HG02981 (cell line): Measurements from ENCODE around the gene MYO9B.
"Not testable (repeated sequence)": the region's sequence is repeated elsewhere in the genome, so short reads cannot be mapped to it uniquely, and the experiment has no call there.

ENCODE experiments used
- ATAC-seq: cut with Tn5 transposase; IDR thresholded peaks from one replicate; pipeline ENCODE4 v1.9.1; 2021; ENCODE audit warnings: mild to moderate bottlenecking, moderate library complexity; ENCODE audit not compliant: unreplicated experiment

MYO9B gene

DNA sequence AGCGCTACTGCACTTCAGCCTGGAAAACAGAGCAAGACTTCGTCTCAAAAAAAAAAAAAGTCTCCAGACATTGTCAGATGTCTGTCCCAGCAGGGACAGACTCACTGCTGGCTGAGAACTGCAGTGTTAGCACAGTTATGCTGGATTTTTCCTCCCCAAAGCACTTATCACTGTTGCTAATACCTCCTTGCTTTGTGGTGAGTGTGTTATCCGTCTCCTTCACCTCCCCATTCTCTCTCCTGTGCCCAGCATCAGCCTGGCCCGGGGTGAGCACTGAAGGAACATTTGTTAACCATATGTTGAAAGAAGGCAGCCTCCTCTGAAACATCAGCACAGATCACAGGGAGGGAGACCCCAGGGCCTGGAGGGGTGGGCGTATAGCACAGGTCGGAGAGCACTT, 11.3 kb downstream of the MYO9B start:
- no peak for ATAC-seq

DNA sequence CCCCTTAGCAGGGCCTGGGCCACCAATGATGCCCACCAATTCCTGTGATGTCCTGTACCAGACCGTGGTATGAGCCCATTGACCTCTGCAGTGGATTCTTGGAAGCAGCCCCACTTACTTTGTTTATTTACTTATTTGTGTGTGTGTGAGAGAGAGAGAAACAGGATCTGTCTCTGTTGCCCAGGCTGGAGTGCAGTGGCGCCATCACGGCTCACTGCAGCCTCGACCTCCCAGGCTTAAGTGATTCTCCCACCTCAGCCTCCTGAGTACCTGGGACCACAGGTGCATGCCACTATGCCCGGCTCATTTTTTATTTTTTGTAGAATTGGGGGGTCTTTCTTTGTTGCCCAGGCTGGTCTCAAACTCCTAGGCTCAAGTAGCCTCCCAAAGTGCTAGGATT, 13.0 kb downstream of the MYO9B start:
- no peak for ATAC-seq

DNA sequence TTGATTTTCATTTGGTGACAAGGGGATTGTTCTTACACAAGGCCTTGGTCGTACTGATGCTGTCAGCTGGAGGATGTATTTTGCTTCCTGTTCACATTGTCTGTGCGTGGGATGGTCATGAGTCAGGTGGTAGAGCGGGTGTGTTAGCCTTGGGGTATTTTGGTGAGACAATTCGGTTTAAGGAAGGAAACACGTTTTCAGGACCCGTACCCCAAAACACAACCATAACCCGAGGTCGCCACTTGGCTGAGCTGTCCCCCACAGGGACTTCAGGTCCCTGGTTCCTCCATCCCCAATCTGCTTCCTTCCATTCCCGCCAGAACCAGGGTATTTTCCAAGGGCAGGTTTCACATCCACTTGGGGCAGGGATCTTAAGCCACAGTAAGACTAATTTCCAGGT, 15.0 kb downstream of the MYO9B start:
- no peak for ATAC-seq

DNA sequence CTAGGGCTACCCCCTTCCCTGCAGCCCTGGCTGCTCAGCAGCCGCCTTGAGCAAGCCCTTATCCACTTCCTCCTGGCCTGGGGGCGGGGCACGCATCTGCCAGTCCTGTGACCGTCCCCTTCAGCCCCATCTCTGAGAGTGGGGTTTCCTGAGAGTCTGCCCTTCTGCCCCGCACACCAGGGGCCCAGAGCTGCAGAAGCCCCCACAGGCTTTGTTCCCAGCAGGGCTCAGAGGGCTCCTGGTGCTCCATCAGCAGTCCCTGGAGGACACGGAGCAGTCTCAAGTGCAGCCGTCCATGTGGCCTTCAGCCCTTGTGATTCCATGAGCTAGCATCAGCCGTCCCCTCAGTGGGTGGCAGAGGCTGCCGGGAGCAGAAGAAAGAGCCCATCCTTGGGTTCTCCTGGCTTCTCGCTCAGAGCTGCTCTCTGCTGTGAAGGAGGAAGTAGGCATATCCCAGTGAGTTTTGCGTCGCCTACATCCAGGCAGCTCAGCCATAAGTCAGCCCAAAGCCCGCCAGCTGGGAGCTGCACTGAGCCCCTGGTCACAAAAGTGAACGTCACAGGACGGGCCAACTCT, 16.3 kb downstream of the MYO9B start:
- ATAC-seq = no peak

DNA sequence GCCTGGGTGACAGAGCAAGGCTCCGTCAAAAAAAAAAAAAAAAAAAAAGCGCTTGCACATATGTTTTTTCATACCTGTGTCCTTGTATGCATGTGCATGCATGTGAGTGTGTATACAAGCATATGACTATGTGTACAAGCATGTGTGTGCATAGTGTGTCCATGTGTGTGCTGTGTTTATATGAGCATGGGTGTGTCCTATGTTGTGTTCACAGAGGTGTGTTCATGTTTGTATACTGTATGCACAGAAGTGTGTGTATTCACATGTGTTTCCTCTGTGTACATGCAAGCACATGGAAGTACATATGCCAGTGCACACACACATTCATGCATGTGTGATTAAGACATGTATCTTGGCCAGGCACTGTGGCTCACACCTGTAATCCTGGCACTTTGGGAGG, 17.1 kb downstream of the MYO9B start:
- no peak for ATAC-seq

DNA sequence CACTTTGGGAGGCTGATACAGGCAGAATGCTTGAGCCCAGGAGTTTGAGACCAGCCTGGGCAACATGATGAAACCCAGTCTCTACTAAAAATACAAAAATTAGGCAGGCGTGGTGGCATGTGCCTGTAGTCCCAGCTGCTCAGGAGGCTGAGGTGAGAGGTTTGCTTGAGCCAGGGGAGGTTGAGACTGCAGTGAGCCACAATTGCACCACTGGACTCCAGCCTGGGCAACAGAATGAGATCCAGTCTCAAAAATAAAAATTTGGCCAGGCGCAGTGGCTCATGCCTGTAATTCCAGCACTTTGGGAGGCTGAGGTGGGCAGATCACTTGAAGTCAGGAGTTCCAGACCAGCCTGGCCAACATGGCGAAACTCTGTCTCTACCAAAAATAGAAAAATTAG, 19.1 kb downstream of the MYO9B start:
- ATAC-seq = not testable (repeated sequence)

DNA sequence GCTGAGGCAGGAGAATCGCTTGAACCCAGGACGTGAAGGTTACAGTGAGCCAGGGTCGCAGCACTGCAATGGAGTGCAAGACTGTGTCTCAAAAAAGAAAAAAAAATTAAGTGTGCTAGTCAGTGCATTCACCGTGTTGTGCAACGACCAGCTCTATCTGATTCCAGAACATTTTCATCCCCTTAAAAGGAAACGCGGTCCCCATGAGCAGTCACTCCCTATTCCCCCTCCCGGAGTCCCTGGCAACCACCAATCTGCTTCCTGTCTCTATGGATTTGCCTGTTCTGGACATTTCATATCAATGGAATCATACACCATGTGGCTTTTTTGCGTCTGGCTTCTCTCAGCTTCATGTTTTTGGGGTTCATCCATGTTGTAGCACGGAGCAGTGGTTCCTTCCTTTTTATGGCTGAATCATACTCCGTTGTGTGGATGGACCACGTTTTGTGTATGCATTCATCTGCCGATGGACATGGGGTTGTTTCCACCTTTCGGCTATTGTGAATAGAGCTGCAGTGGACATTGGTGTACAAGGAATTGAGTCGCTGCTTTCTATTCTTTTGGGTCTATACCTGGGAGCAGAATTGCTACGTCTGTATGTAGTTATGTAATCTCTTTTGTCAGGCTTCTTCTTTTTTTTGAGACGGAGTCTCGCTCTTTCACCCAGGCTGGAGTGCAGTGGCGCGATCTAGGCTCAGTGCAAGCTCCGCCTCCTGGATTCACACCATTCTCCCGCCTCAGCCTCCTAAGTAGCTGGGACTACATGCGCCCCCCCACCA, 19.8 kb downstream of the MYO9B start:
- no peak for ATAC-seq

DNA sequence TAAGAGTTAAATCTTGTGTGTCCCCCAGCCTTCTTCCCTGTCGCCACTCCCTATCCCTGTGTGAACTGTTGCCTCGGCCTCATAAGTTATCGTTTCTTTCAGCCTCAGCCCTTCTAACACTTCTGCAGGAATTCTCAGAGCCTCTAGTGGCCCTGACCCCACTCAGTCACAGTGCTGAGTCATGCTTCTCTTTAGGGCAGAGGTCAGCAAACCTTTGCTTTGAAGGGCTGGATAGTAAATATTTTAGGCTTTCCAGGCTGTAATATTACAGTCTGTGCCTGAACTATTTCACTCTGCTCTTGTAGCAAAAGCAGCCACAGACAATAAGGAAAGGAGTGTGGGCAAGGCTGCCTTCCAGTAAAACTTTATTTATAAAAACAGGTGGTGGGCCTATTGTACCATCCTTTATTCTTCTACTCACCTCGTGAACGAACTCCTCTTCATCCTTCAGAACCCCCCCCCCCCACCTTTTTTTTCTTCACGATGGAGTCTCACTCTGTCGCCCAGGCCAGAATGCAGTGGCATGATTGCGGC, 22.1 kb downstream of the MYO9B start:
- no peak for ATAC-seq

DNA sequence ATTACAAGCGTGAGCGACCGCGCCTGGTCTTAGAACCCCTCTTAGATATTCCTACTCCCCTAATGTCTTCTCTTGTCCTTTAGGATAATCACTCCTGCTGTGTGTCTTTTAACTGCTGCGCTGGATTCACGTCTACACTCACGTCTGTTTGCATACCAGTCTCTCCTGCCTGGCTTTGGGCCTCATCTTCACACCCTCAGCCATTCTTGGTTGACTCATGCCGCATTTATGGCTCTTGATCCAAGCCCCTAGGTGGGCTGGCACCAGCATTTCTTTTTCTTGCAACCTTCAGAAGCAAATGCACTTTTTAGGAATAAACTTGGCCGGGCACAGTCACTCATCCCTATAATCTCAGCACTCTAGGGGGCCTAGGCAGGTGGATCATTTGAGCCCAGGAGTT, 22.7 kb downstream of the MYO9B start:
- ATAC-seq = no peak

DNA sequence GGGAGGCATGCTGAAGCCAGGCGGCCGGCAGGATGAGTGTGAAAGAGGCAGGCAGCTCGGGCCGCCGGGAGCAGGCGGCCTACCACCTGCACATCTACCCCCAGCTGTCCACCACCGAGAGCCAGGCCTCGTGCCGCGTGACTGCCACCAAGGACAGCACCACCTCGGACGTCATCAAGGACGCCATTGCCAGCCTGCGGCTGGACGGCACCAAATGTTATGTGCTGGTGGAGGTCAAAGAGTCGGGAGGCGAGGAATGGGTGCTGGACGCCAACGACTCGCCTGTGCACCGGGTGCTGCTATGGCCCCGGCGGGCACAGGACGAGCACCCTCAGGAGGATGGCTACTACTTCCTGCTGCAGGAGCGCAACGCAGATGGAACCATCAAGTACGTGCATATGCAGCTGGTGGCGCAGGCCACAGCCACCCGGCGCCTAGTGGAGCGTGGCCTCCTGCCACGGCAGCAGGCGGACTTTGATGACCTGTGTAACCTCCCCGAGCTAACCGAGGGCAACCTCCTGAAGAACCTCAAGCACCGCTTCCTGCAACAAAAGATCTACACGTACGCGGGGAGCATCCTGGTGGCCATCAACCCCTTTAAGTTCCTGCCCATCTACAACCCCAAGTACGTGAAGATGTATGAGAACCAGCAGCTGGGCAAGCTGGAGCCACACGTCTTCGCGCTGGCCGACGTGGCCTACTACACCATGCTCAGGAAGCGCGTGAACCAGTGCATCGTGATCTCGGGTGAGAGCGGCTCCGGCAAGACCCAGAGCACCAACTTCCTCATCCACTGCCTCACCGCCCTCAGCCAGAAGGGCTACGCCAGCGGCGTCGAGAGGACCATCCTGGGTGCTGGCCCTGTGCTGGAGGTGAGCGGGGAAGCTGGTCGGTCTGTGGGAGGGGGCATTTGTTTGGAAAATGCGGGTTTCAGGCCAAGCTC, 26.4 kb downstream of the MYO9B start:
- no peak for ATAC-seq

DNA sequence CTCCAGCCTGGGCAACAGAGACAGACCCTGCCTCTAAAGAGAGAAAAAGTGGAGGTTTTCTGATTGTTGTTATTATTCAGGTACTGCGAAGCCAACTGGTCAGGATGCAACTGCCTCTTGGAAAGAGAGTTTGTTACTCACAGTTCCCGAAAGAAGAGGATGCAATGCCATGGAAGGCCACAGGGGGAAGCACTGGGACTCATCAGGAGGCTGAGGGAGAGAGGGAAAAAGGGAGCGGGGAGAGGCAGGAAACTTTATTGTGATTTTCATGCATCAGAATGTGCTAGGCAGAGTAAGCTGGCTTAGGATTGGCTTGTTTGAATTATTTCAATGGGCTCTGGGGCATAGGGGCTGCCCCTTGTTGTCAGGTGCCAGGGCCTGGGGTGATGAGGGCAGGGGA, 27.6 kb downstream of the MYO9B start:
- ATAC-seq = no peak

DNA sequence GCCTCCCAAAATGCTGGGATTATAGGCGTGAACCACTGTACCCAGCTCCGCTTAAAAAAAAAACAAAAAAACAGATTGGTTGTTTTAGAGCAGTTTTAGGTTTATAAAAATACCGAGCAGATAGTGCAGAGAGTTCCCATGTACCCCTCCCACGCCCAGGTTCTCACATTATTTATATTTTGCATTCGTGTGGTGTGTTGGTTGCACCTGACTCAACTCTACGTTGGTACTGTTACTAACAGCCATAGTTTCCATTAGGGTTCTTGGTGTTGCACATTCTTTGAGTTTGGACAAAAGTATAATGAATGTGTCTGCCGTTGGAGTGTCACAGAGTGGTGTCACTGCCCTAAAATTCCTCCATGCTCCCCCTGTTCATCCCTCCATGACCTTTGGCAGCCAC, 29.1 kb downstream of the MYO9B start:
- no peak for ATAC-seq

DNA sequence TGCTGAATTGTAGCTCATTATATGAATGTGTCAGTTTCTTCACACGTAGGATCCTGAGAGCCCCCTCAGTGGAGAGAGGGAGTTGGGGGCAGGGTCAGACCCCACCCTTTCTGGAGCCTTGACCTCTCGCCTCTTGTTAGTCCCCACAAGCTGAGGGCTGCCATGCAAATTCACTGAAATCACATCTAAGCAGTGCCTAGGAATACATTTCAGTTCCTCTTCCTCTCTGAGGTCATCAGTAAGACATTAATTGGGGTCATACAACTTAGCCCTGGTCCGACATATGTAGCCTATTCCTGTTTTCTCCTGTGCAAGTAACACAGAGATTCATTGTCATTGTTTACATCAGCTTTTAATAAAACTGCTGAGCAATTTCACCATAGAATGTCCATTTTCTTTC, 30.0 kb downstream of the MYO9B start:
- no peak for ATAC-seq

DNA sequence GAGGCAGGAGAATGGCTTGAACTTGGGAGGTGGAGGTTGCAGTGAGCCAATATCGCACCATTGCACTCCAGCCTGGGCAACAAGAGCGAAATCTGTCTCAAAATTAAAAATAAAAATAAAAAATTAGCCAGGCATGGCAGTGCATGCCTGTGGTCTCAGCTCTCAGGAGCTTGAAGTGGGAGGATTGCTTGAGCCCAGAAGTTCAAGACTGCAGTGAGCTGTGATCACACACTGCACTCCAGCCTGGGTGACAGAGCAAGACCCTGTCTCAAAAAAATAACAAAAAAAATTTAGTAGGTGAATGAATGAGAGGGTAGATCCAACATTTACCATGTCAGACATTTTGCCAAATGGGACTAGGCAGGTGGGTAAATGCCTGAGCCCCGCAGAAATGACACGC, 31.4 kb downstream of the MYO9B start:
- ATAC-seq = not testable (repeated sequence)

DNA sequence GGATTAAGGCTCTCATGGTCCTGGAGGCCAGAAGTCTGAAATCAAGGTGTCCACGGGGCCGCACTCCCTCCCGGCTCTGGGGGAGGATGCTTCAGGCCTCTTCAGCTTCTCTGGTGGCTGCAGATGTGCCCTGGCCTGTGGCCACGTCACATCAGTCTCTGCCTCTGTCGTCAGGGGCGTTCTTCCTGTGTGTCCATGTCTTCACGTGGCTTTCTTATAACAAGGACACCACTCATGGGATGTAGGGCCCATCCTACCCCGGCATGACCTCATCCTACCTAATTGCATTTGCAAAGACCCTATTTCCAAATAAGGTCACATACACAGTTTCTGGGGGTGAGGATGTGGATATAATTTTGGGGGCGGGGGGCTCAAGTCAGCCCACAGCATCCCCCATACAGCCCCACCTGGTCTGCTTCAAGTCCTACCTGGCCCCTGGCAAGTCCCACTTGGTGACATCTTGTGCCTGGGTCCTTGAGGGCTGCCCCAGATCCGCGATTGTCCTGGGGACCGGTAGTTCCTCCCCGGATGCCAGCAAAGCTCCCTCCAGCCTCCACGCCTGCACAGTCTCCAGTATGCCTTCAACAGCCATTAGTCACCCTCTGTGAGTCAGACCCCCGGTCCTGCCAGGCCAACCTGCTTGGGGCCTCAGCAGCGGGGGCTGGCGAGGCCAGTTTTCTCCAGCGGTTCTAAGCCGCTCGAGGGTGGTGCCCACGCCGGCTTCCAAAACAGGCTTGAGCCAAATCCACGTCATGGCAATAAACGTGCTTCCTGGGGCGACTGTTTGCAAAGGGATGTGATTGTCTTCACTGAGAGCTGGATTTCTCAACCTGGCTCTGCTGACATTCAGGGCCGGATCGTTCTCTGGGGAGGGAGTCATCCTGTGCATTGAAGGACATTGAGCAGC, 32.2 kb downstream of the MYO9B start:
- ATAC-seq = no peak

DNA sequence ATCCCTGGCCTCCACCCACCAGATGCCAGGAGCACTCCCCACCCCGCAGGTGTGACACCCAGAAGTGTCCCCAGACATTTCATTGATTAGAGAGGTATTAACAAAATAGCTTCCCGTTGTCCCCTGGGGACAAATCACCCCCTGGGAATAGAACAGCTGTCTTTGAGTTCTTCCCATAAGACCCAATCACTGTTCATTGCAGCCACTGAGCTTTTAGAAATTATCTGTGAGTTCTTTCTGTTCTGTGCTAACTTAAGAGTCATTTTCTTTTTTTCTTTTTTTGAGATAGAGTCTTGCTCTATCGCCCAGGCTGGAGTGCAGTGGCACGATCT, 32.8 kb downstream of the MYO9B start:
- ATAC-seq = no peak

DNA sequence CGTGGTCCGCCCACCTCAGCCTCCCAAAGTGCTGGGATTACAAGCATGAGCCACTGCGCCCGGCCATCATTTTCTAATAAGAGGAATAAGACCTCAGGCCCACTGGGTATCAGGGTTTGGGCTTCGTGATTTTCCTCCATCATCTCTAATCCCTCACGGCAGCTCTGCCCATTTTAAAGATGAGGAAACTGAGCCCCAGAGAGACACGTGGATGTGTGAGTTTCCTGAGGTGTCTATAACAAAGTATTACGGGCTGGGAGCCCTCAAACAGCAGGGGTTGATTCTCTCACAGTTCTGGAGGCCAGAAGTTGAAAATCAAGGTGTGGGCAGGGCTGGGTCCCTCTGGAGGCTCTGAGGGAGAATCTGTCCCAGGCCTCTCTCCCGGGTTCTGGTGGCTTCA, 33.7 kb downstream of the MYO9B start:
- no peak for ATAC-seq

DNA sequence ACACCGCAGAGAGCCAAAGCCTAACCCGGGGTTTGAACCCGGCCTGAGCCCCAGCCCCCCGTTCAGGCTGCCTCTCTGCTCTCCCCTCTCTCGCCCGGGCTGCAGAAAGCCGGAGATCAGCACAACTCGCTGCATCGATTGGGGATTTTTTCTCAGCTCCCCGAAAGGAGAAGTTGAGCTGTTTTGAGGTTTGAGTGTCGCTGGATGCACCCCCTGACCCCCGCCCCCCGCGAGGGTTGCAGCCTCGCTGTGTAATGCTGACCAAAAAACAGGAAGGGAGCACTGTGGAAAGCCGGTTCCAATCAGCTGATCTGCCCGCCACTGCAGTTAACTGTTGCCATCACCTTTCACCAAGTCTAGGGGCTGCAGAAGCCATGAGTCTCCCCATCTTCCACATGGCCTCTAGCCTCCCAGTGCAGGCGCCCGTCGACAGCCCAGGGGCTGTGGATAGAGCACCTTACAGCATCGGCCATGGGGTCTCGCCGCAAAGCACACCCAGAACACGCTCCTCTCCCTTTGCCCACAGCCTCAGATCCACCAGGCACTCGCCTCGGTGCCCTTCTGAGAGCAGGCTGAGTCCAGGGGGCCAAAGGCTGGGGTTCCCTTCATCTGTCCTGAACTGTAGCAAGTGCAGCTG, 34.5 kb downstream of the MYO9B start:
- no peak for ATAC-seq

DNA sequence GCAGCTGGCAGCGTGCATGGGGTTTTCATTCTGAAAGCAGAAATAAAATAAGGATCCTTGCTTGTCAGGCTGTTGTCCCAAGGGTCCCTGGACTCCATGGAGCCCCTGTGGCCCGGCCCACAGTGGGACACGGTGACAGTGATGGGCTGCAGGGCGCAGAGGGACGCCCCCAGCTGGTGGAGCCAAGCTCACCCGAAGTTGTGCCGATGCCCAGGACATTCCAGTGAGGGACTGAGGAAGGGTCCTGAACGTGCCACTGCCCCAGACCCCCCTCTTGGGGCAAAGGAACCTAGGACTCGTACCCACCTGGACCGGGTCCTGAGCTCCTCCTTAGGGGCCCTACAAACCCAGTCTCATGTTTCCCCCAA, 35.0 kb downstream of the MYO9B start:
- no peak for ATAC-seq

DNA sequence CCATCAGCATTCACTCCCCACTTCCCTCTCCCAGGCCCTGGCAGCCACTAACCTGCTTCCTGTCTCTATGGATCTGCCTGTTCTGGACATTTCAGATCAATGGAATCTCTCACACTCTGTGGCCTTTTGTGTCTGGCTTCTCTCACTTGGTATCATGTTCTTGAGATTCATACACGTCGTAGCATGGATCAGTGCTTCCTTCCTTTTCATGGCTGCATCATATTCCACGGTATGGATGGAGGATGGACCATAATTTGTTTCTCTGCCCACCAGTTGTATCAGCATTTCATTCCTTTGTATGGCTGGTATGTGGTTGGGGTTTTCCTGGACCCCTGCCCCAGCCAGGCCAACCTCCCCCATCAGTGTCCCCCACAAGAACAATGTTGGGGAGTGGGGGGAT, 36.2 kb downstream of the MYO9B start:
- ATAC-seq = no peak
